ENCODE data around the gene COL5A1. TPM values are rescaled to one million over a fixed set of nuclear protein-coding genes. Genes with fewer than 3 reads are reported as not detected.

The COL5A1 gene
- total RNA-seq, 1 experiment from 2014 or later, result 9.5 TPM

- Histone ChIP-seq H3K4me2 (ENCODE audit: insufficient read depth, insufficient read length, low read length) (no peak overlapping the region), H3K4me1 (ENCODE audit: insufficient read depth, low read length) (no peaks in the 10 kb centered on the region), H2BK20ac (ENCODE audit: low read depth, low read length, poor library complexity, severe bottlenecking) (no peak overlapping the region), H3K9ac (ENCODE audit: extremely low read depth, insufficient read length, low read length) (no peak overlapping the region), H3K23me2 (ENCODE audit: insufficient read length, low read depth, low read length, poor library complexity, severe bottlenecking) (no peaks in the 10 kb centered on the region), H3K18ac (ENCODE audit: insufficient read length, low read depth, low read length) (no peak overlapping the region), H3K14ac (ENCODE audit: insufficient read depth, low read length) (no peak overlapping the region), H3K56ac (ENCODE audit: insufficient read length, low read depth, low read length) (no peak overlapping the region), H4K91ac (ENCODE audit: insufficient read length, low read depth, low read length) (no peak overlapping the region), H2BK15ac (ENCODE audit: low read depth, low read length) (no peak overlapping the region), H2AK5ac (ENCODE audit: insufficient read length, low read length) (no peak overlapping the region), H3K79me1 (ENCODE audit: insufficient read depth, low read depth, low read length, poor library complexity, severe bottlenecking) (no peaks in the 10 kb centered on the region), H3K9me3 (ENCODE audit: control insufficient read depth, low read depth, low read length) (no peaks in the 10 kb centered on the region), H2BK12ac (ENCODE audit: insufficient read length, low read depth, low read length) (no peak overlapping the region), H4K8ac (replicated peaks; ENCODE audit: insufficient read length, low read depth, low read length) (no peak overlapping the region), H4K5ac (ENCODE audit: insufficient read length, low read depth, low read length) (no peak overlapping the region), H3T11ph (ENCODE audit: low read length) (no peak overlapping the region), H3K27ac (ENCODE audit: insufficient read length, low read depth, low read length) (no peak overlapping the region), H2BK120ac (ENCODE audit: low read depth, low read length, poor library complexity, severe bottlenecking) (no peak overlapping the region), H3K23ac (ENCODE audit: insufficient read length, low read depth, low read length) (no peak overlapping the region), H3K79me2 (ENCODE audit: insufficient read depth, low read length) (no peaks in the 10 kb centered on the region), H2AFZ (ENCODE audit: low read length) (no peak overlapping the region), H4K20me1 (ENCODE audit: control insufficient read depth, insufficient read depth, insufficient read length) (no peaks in the 10 kb centered on the region), H3K27me3 (ENCODE audit: insufficient read depth, low read length) (no peaks in the 10 kb centered on the region), H3K4ac (ENCODE audit: low read depth, low read length) (no peak overlapping the region), H2BK5ac (ENCODE audit: insufficient read length, low read length) (no peak overlapping the region)
- Mint-ChIP-seq H3K36me3 (ENCODE audit: insufficient read depth in 1 of 3, low read depth in 3 of 3) (0 out of 7 replicates have a peak, but pooled peaks cover 0 to 2% (median 0%) of the 10 kb centered on the region in 3 experiments), H3K27ac (no peak overlapping the region), H3K9me3 (no peaks in the 10 kb centered on the region), H3K4me1 (peaks cover under 1 to 5% of the 10 kb centered on the region in 2 experiments; a peak in 3 of 4 replicates), H3K27me3 (ENCODE audit: low read depth) (no peaks in the 10 kb centered on the region; the same call in 1 of the 2 replicates), H3K4me3 (no peak overlapping the region)
- no peak for DNase-seq
- no CpG with 5 or more reads among the region's 29 CpGs for WGBS (ENCODE audit: extremely low coverage, insufficient read length, low lambda C conversion rate)
- TF ChIP-seq, protein P1, sequence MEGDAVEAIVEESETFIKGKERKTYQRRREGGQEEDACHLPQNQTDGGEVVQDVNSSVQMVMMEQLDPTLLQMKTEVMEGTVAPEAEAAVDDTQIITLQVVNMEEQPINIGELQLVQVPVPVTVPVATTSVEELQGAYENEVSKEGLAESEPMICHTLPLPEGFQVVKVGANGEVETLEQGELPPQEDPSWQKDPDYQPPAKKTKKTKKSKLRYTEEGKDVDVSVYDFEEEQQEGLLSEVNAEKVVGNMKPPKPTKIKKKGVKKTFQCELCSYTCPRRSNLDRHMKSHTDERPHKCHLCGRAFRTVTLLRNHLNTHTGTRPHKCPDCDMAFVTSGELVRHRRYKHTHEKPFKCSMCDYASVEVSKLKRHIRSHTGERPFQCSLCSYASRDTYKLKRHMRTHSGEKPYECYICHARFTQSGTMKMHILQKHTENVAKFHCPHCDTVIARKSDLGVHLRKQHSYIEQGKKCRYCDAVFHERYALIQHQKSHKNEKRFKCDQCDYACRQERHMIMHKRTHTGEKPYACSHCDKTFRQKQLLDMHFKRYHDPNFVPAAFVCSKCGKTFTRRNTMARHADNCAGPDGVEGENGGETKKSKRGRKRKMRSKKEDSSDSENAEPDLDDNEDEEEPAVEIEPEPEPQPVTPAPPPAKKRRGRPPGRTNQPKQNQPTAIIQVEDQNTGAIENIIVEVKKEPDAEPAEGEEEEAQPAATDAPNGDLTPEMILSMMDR (conservative IDR thresholded peaks at IDR 0.05), result no peak
Measured at GRCh38 chr9:134818000-134818568, 176.5 kb downstream of the COL5A1 start.
